Esophagus (tissue), 2 donors: ENCODE results near the gene ADCY7. TPM values are rescaled to one million over a fixed set of nuclear protein-coding genes. Genes with fewer than 3 reads are reported as not detected.

Experiments used
- H3K27ac ChIP-seq, 2 donors: one replicate each; pipeline ENCODE4 v1.5.1; 2013; ENCODE audit warnings: low read depth in 2 of 2, mild to moderate bottlenecking in 2 of 2, inconsistent platforms in 1 of 2, low read length in 1 of 2, moderate library complexity in 1 of 2
- H3K27me3 ChIP-seq, 2 donors: one replicate each; pipeline ENCODE4 v1.6.1; 2013; ENCODE audit warnings: low read length in 2 of 2, control low read depth in 1 of 2, mild to moderate bottlenecking in 1 of 2; ENCODE audit not compliant: insufficient read depth in 2 of 2, control insufficient read depth in 1 of 2
- H3K36me3 ChIP-seq, 2 donors: one replicate each; pipeline ENCODE4 v1.6.1; 2013; ENCODE audit warnings: low read length in 1 of 2; ENCODE audit not compliant: control insufficient read depth in 2 of 2, insufficient read depth in 2 of 2
- H3K4me1 ChIP-seq, 2 donors: one replicate each; pipeline ENCODE4 v1.6.1; 2013; ENCODE audit warnings: low read length in 1 of 2; ENCODE audit not compliant: control insufficient read depth in 2 of 2, insufficient read depth in 2 of 2
- H3K4me3 ChIP-seq, 2 donors: one replicate each; pipeline ENCODE4 v1.5.1; 2013; ENCODE audit warnings: low read length in 2 of 2, mild to moderate bottlenecking in 2 of 2, low read depth in 1 of 2, moderate library complexity in 1 of 2
- H3K9me3 ChIP-seq, 2 donors: one replicate each; pipeline ENCODE4 v1.6.1; 2013; ENCODE audit warnings: mild to moderate bottlenecking in 2 of 2, low read depth in 1 of 2, low read length in 1 of 2, moderate library complexity in 1 of 2; ENCODE audit not compliant: control insufficient read depth in 2 of 2, insufficient read depth in 1 of 2
- WGBS, 2 donors: extraction: QIAGEN DNeasy Blood & Tissue Kit; methylation state at CpG; one replicate each; pipeline ENCODE4 v1.1.7; 2013; 5-methylcytosine and 5-hydroxymethylcytosine counted together
- polyA plus RNA-seq, 2 donors: library from polyadenylated mRNA; stranded (reverse); fragments of 200-250 nt; gene quantifications; one replicate each; pipeline ENCODE4 v1.2.3, GENCODE V29; 2013
- donor health status: healthy with polysubstance abuse.
- donor health status: Bipolar disorder and iron deficiency.

The ADCY7 gene
- polyA plus RNA-seq, 2 donors, result 8.9 to 9.5 TPM

DNA sequence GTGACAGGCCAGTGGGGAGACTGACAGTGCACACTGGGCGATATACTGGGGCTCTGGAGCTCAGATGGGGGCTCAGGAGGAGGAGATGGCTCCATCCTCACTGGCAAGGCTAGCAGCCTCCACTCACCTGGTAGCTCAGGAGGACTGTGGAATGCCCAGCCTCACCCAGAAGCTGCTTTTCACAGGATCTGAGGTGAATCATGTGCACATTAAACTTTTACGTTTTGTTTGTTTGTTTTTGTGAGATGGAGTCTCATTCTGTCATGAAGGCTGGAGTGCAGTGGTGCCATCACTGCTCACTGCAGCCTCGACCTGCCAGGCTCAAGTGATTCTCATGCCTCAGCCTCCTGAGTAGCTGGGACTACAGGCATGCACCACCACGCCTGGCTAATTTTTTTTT, 28.6 kb downstream of the ADCY7 start:
- Histone ChIP-seq H3K27ac (no peak overlapping the region), H3K27me3 (no peaks in the 10 kb centered on the region), H3K4me3 (no peak overlapping the region), H3K36me3 (peaks cover 8 to 31% of the 10 kb centered on the region in 2 donors), H3K9me3 (no peaks in the 10 kb centered on the region), H3K4me1 (no peaks in the 10 kb centered on the region)
- WGBS, 2 donors, result 84 to 91% methylated on average over 4 of the region's 4 CpGs

DNA sequence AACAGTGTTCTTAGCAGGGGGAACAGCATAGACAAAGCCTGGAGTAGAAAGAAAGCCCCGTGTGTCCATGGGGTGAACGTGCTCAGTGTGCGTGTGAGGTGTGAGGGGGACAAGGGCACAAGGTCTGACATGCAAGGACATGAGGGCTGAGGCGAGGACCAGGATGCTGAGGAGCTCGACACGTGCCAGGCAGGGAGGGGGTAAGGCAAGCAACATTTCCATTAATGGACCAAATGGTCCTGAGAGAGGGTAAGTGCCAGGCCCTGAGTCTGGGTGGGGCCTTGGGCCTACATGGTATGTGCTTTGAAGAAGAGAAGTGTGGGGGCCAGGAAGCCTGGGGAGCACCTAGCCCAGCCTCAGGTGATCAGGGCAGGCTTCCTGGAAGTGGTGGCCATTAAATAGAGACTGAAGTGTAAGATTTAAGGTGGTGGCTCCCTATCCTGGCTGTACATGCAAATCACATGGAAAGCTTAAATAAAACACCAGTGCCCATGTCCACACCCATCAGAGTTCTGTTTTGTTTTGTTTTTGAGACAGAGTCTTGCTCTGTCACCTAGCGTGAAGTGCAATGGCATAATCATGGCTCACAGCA, 29.3 kb downstream of the ADCY7 start:
- H3K27ac ChIP-seq, result no peak overlapping the region
- no peaks in the 10 kb centered on the region for H3K9me3 ChIP-seq
- H3K27me3 ChIP-seq, result no peaks in the 10 kb centered on the region
- WGBS, 2 donors, result 97 to 98% methylated on average over 7 of the region's 7 CpGs
- no peaks in the 10 kb centered on the region for H3K4me1 ChIP-seq
- no peak overlapping the region for H3K4me3 ChIP-seq
- peaks cover 8 to 29% of the 10 kb centered on the region in 2 donors for H3K36me3 ChIP-seq

DNA sequence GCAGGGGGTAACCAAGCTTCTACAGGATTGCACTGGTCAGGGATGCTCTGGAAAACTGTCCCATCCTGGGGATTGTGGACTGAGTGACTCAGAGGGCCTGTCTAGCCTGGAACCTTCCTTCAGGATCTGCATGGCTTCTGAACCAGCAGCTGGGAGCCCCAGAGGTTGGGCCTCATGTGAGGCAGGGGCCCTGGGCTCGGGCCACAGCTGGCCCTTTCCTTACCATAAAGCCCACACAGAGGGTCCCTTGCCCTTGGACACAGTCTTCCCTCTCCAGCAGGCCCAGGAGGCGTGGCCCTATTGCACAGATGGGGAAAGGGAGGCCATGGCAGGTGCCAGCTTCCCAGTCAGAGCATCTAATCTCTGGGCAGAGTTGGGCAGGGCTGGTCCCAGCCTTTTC, 30.5 kb downstream of the ADCY7 start:
- 93 to 95% methylated on average over 2 of the region's 2 CpGs for WGBS, 2 donors
- peaks cover 8 to 37% of the 10 kb centered on the region in 2 donors for H3K36me3 ChIP-seq
- H3K9me3 ChIP-seq, result no peaks in the 10 kb centered on the region
- H3K27me3 ChIP-seq, result no peaks in the 10 kb centered on the region
- H3K4me1 ChIP-seq, result peaks cover 3 to 8% of the 10 kb centered on the region in 2 donors
- H3K27ac ChIP-seq, result no peak overlapping the region
- no peak overlapping the region for H3K4me3 ChIP-seq

DNA sequence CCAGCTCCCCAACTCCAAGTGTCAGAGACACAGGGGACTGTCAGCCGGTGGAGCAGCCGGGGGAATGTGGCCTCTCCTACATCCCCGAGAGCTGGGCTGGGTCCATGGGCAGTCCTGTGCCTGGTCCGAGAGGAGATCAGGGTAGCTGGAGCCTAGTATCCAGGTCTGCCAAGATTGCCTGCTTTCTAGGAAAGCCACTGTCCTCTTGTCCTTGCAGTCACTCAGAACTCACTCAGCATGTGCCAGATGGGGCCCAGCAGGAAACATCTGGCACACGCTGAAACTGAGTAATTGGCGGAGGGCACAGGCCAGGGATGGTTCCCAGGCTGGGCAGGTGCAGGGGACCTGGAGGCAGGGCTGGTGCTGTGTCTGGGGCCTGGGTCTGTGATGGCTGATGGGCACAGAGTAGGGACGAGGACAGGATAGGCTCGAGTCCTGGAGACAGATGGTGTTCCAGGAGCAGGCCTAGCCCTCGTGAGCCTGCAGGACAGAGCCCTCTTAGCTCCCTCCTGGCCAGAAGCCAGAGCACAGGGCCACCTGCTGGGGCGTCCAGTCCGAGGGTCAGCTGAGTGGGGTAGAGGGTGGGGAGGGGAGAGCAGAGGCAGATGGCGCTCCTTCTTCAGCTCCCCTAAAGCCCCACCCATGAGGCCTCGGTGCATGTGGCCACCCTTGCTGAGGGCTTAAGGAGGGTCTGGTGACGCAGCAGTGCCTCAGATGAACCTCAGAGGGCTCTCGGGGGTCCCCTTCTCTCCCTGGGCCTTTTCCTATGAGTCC, 31.1 kb downstream of the ADCY7 start:
- WGBS, 2 donors, result 74 to 80% methylated on average over 15 of the region's 15 CpGs
- Histone ChIP-seq H3K9me3 (no peaks in the 10 kb centered on the region), H3K36me3 (peaks cover 6 to 36% of the 10 kb centered on the region in 2 donors), H3K4me1 (peaks cover 3 to 12% of the 10 kb centered on the region in 2 donors), H3K4me3 (no peak overlapping the region), H3K27me3 (no peaks in the 10 kb centered on the region), H3K27ac (no peak overlapping the region)

DNA sequence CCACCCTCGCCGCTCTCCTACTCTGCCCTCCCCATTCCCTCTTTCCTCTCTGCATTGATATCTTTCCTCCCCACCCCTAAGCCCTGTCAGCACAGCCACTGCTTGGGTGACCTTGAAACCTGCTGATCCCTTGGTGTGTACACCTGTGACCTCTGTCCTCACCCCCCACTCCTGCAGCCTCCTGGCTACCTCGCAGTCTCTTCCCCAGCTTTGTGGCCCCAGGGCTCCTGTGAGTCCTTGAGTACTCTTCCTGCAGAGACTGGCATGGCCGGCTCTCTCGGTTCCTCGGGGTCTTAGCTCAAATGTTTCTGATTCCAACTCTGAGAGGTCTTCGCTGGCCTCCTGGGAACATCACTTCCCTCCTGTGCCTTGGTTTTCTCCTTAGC, 31.7 kb downstream of the ADCY7 start:
- H3K9me3 ChIP-seq, result no peaks in the 10 kb centered on the region
- peaks cover 4 to 32% of the 10 kb centered on the region in 2 donors for H3K36me3 ChIP-seq
- 84 to 91% methylated on average over 7 of the region's 7 CpGs for WGBS, 2 donors
- no peaks in the 10 kb centered on the region for H3K27me3 ChIP-seq
- H3K27ac ChIP-seq, result no peak overlapping the region
- peaks cover 3 to 12% of the 10 kb centered on the region in 2 donors for H3K4me1 ChIP-seq
- H3K4me3 ChIP-seq, result no peak overlapping the region

DNA sequence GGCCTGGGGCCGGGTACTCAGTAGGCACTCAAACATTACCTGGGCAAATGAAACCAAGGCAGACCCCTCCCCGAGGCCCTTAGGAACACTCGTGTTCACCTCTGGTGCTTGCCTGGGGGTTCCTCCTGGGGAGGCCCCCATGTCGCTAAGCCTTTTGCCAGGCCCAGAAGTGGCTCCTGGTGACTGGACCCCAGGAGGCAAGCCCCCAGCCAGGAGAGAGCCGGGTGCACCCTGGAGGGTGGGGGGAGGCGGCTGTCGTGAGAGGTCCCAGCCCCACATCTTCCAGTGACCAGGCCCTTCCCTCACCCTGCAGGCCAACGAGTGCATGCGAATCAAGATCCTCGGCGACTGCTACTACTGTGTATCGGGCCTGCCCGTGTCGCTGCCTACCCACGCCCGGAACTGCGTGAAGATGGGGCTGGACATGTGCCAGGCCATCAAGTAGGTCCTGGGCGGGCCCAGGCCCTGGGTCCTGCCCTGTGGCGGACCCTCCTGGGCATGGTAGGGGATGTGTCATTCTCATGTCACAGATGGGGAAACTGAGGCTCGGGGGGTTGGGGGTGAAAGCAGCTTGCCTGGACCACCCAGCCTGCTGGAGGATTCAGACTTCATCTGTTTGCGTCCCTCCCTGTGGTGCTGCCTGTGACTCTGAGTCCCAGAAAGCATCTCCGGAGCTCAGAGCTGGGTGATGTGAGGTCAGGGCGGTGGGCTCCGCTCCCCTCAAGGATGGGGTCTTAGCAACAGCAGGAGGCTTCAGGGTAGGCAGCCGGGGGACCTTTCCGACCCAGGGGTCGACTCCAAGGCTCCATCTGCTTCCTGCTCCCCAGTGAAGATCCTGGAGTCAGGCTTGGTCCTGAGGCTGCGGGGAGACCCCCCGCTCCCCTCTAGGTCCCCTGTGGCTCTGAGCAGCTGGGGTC, 32.5 kb downstream of the ADCY7 start:
- WGBS, 2 donors, result 89% methylated on average over 29 of the region's 29 CpGs
- H3K9me3 ChIP-seq, result no peaks in the 10 kb centered on the region
- H3K4me1 ChIP-seq, result peaks cover 3 to 12% of the 10 kb centered on the region in 2 donors
- H3K4me3 ChIP-seq, result no peak overlapping the region
- H3K27me3 ChIP-seq, result no peaks in the 10 kb centered on the region
- peaks cover 4 to 32% of the 10 kb centered on the region in 2 donors for H3K36me3 ChIP-seq
- H3K27ac ChIP-seq, result no peak overlapping the region

DNA sequence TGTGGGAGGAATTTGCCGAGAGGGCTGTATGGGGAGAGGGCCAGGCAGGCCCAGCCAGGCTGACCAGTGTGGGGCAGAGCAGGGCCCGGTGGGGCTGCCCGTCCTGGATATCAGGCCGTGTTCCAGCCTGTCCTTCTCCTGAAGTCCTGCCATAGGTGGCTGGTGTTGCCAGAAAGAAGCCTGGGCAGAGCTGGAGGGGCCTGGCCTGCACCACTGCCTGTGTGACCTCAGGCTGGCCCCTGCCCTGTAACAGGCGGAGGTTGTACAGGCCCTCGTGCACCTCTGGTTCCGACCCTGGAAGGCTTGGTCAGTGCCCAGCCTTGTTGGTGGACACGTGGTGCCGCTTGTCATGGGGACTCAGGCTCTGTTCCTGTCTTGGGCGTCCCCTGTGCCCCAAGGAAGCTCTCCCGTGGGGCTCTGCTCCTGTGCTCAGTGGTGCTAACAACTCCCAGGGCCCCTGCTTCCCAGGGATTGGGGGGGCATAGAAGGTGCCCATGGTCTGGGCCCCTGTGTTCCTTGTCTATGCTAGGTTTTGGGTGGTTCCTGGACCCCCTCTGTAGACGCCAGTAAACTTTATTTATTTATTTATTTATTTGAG, 33.3 kb downstream of the ADCY7 start:
- Histone ChIP-seq H3K36me3 (peaks cover 4 to 32% of the 10 kb centered on the region in 2 donors), H3K9me3 (no peaks in the 10 kb centered on the region), H3K27me3 (no peaks in the 10 kb centered on the region), H3K4me3 (no peak overlapping the region), H3K4me1 (peaks cover 3 to 12% of the 10 kb centered on the region in 2 donors), H3K27ac (no peak overlapping the region)
- 86 to 91% methylated on average over 12 of the region's 12 CpGs for WGBS, 2 donors

DNA sequence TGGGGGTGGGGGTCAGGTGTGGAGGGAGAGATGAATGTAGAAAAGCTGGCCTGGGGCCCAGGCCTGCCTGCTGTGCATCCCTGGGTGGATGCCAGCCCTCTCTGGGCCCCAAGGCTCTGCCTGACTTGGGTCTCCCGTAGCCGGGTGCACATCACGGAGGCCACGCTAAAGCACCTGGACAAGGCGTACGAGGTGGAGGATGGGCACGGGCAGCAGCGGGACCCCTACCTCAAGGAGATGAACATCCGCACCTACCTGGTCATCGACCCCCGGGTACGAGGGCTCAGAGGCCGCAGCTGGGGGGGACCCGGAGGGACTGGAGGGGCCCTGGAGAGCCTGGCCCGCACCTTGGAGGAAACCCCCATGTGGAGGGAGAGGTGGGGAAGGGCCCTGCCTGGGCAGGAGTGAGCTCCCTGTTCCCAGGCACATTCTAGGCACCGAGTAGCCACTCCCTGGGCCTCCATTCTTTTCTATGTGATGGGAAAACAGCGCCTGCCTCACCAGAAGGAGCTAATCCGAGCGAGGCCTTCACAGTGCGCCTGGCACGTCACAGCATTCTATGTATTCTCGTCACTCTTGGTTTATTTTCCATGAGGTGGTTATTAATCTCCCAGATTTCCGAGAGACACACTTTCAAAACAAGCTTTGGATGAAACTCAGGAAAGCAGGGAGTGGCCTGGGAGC, 34.7 kb downstream of the ADCY7 start:
- peak overlapping the region; percentile 59 to 78 for H3K27ac ChIP-seq
- H3K27me3 ChIP-seq, result no peaks in the 10 kb centered on the region
- no peaks in the 10 kb centered on the region for H3K9me3 ChIP-seq
- WGBS, 2 donors, result 78 to 83% methylated on average over 22 to 23 of the region's 23 CpGs
- H3K36me3 ChIP-seq, result peaks cover 0 to 33% of the 10 kb centered on the region in 2 donors
- H3K4me3 ChIP-seq, result no peak overlapping the region
- peaks cover 3 to 12% of the 10 kb centered on the region in 2 donors for H3K4me1 ChIP-seq
